ENCODE measurements around the gene TUBB4B.
"Not testable (repeated sequence)": the region's sequence is repeated elsewhere in the genome, so short reads cannot be mapped to it uniquely, and the experiment has no call there.

DNA sequence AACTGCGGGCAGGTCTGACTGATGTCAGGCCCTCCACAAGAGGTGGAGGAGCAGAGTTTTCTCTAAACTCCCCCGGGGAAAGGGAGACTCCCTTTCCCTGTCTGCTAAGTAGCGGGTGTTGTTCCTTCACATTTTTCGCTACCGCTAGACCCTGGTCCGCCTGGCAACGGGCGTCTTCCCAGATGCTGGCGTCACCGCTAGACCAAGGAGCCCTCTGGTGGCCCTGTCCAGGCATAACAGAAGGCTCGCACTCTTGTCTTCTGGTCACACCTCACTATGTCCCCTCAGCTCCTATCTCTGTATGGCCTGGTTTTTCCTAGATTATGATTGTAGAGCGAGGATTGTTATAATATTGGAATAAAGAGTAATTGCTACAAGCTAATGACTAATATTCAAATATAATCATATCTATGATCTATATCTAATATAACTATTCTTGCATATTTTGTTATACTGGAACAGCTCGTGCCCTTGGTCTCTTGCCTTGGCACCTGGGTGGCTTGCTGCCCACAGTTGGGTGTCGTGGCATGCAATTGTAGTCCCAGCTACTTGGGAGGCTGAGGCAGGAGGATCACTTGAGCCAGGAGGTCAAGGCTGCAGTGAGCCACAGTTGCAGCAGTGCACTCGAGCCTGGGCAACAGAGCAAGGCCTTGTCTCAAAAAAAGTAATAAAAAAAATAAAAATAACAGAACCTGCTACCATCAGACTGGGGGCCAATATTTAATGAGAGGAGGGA is 21.3 kb downstream of the TUBB4B start:
- not testable (repeated sequence) for TF ChIP-seq POLR2A, CTCF (IDR thresholded peaks at IDR 0.05)

Measured in lower leg skin (tissue), 3 donors.